GM23338 (cell line): ENCODE results near the gene IQGAP2. TPM values are rescaled to one million over a fixed set of nuclear protein-coding genes. Genes with fewer than 3 reads are reported as not detected.

Source experiments
- ATAC-seq: fragments of 200-7000 bp; cut with Tn5 transposase; 3 replicates; pipeline ENCODE4 v1.9.1; 2020
- DNase-seq: peaks from one replicate; pipeline ENCODE4 v3.0.0-alpha.2; 2015; ENCODE audit warnings: low spot score
- H2AFZ ChIP-seq: fragments of 200-600 bp; sonication (generic); 2 replicates; pipeline ENCODE4 v1.8.0; 2016; ENCODE audit warnings: antibody characterized with exemption, mild to moderate bottlenecking, moderate library complexity
- H3F3A ChIP-seq: fragments of 200-600 bp; sonication (generic); replicated peaks from 2 replicates; pipeline ENCODE4 v1.8.0; 2017; ENCODE audit warnings: antibody characterized with exemption, mixed run types, low read depth
- H3K27ac ChIP-seq: fragments of 200-600 bp; sonication (generic); 2 replicates; pipeline ENCODE4 v1.6.1; 2016; ENCODE audit warnings: low read depth
- H3K27me3 ChIP-seq: fragments of 200-600 bp; sonication (generic); 2 replicates; pipeline ENCODE4 v1.8.0; 2016; ENCODE audit warnings: mild to moderate bottlenecking, mixed run types, moderate library complexity; ENCODE audit not compliant: insufficient read depth
- H3K36me3 ChIP-seq: fragments of 200-600 bp; sonication (generic); 2 replicates; pipeline ENCODE4 v1.8.0; 2016; ENCODE audit warnings: mild to moderate bottlenecking; ENCODE audit not compliant: insufficient read depth
- H3K4me1 ChIP-seq: fragments of 200-600 bp; sonication (generic); 2 replicates; pipeline ENCODE4 v1.8.0; 2016; ENCODE audit warnings: mild to moderate bottlenecking, moderate library complexity; ENCODE audit not compliant: insufficient read depth
- H3K4me2 ChIP-seq: fragments of 200-600 bp; sonication (generic); 2 replicates; pipeline ENCODE4 v1.7.1; 2017; ENCODE audit warnings: mixed run types
- H3K4me3 ChIP-seq: fragments of 200-600 bp; sonication (generic); 2 replicates; pipeline ENCODE4 v1.6.1; 2016; ENCODE audit warnings: mixed run types
- H3K79me2 ChIP-seq: fragments of 200-600 bp; sonication (generic); replicated peaks from 2 replicates; pipeline ENCODE4 v1.8.0; 2017; ENCODE audit warnings: mild to moderate bottlenecking; ENCODE audit not compliant: insufficient read depth
- H3K9me2 ChIP-seq: fragments of 200-600 bp; sonication (generic); 2 replicates; pipeline ENCODE4 v1.8.0; 2017; ENCODE audit not compliant: insufficient read depth
- H4K20me1 ChIP-seq: fragments of 200-600 bp; sonication (generic); replicated peaks from 2 replicates; pipeline ENCODE4 v1.8.0; 2017; ENCODE audit warnings: mild to moderate bottlenecking; ENCODE audit not compliant: insufficient read depth
- H3K27ac Mint-ChIP-seq: 2 replicates; pipeline ENCODE4 v1.8.0; 2020; ENCODE audit warnings: inconsistent platforms, mild to moderate bottlenecking, moderate library complexity, mixed read lengths
- H3K27me3 Mint-ChIP-seq: 3 replicates; pipeline ENCODE4 v1.8.0; 2022; ENCODE audit warnings: low read depth, mild to moderate bottlenecking, moderate library complexity, mixed read lengths, inconsistent platforms; ENCODE audit not compliant: insufficient read depth, poor library complexity
- H3K36me3 Mint-ChIP-seq: 3 replicates; pipeline ENCODE4 v1.8.0; 2021; ENCODE audit warnings: low read depth, mild to moderate bottlenecking, inconsistent platforms, moderate library complexity, mixed read lengths
- H3K4me1 Mint-ChIP-seq: 3 replicates; pipeline ENCODE4 v1.8.0; 2020; ENCODE audit warnings: mild to moderate bottlenecking, inconsistent platforms, mixed read lengths
- H3K4me3 Mint-ChIP-seq: 3 replicates; pipeline ENCODE4 v1.8.0; 2021; ENCODE audit warnings: moderate library complexity, mild to moderate bottlenecking, inconsistent platforms, mixed read lengths
- H3K9me3 Mint-ChIP-seq: 3 replicates; pipeline ENCODE4 v1.8.0; 2020; ENCODE audit warnings: moderate library complexity, mild to moderate bottlenecking, inconsistent platforms, mixed read lengths
- CREB1 ChIP-seq: fragments of 250-450 bp; sonication (Bioruptor Pico); IDR thresholded peaks from 2 replicates; pipeline ENCODE4 v1.5.0; 2020; ENCODE audit warnings: low read depth, mild to moderate bottlenecking, moderate library complexity
- CTCF ChIP-seq, 2 experiments: fragments of 200-600 bp in 1 of 2; sonication (generic) in 1 of 2; conservative IDR thresholded peaks; 2 replicates each; pipeline versions ENCODE4 v1.5.1 to v1.6.1; 2016 to 2017; ENCODE audit warnings: antibody characterized with exemption in 2 of 2, low read depth in 2 of 2, mild to moderate bottlenecking in 2 of 2, moderate library complexity in 1 of 2
- ETS1 ChIP-seq: IDR thresholded peaks from 2 replicates; pipeline ENCODE4 v1.6.1; 2016; ENCODE audit warnings: antibody characterized with exemption
- EZH2 ChIP-seq: fragments of 200-600 bp; sonication (generic); IDR thresholded peaks from one replicate; pipeline ENCODE4 v1.8.0; 2017; ENCODE audit warnings: antibody characterized with exemption, mild to moderate bottlenecking, low read depth; ENCODE audit not compliant: unreplicated experiment
- EZH2phosphoT487 ChIP-seq: fragments of 200-600 bp; sonication (generic); IDR thresholded peaks from one replicate; pipeline ENCODE4 v1.8.1; 2018; ENCODE audit warnings: antibody characterized with exemption; ENCODE audit not compliant: unreplicated experiment
- JUNB ChIP-seq: IDR thresholded peaks from one replicate; pipeline ENCODE4 v1.6.1; 2016; ENCODE audit warnings: antibody characterized with exemption; ENCODE audit not compliant: unreplicated experiment
- NANOG ChIP-seq: IDR thresholded peaks from 2 replicates; pipeline ENCODE4 v1.6.1; 2016; ENCODE audit warnings: antibody characterized with exemption, borderline replicate concordance
- POLR2AphosphoS5 ChIP-seq: IDR thresholded peaks from 2 replicates; pipeline ENCODE4 v1.6.1; 2016; ENCODE audit warnings: antibody characterized with exemption, low read depth
- REST ChIP-seq: IDR thresholded peaks from one replicate; pipeline ENCODE4 v1.6.1; 2018; ENCODE audit warnings: antibody characterized with exemption; ENCODE audit not compliant: unreplicated experiment
- STAT1 ChIP-seq: IDR thresholded peaks from one replicate; pipeline ENCODE4 v1.6.1; 2016; ENCODE audit warnings: antibody characterized with exemption; ENCODE audit not compliant: unreplicated experiment
- ZNF114 ChIP-seq: fragments of 250-450 bp; sonication (Bioruptor Pico); IDR thresholded peaks from 2 replicates; pipeline ENCODE4 v1.5.0; 2020; ENCODE audit warnings: mild to moderate bottlenecking, moderate library complexity
- ZNF331 ChIP-seq: fragments of 250-450 bp; sonication (Bioruptor Pico); IDR thresholded peaks from 2 replicates; pipeline ENCODE4 v1.5.0; 2020; ENCODE audit warnings: low read depth, mild to moderate bottlenecking, moderate library complexity
- ZNF462 ChIP-seq: fragments of 250-450 bp; sonication (Bioruptor Pico); IDR thresholded peaks from 2 replicates; pipeline ENCODE4 v1.5.0; 2020; ENCODE audit warnings: mild to moderate bottlenecking, moderate library complexity
- polyA plus RNA-seq: library from polyadenylated mRNA; unstranded; fragments of >200 nt; fragmentation: Nextera tagmentation; extraction: Ambion mirVana; gene quantifications from 2 replicates; pipeline ENCODE4 v1.2.1, GENCODE V29; 2016
- total RNA-seq: library from RNA; depleted of rRNA; stranded (reverse); fragments of >200 nt; shearing (Covaris generic); gene quantifications from 2 replicates; pipeline ENCODE4 v1.2.3, GENCODE V29; 2014

IQGAP2 gene
- total and polyA plus RNA-seq, 2 experiments from 2014 or later, result 60.0 to 86.5 TPM

GRCh38 chr5:76617675-76618074 is 214.6 kb downstream of the IQGAP2 start:
- Histone ChIP-seq H3K27ac (no peak overlapping the region), H3K36me3 (no peaks in the 10 kb centered on the region), H3F3A (no peaks in the 10 kb centered on the region), H3K27me3 (no peaks in the 10 kb centered on the region), H4K20me1 (no peaks in the 10 kb centered on the region), H3K4me3 (no peak overlapping the region), H3K4me1 (peaks cover 16% of the 10 kb centered on the region; the same call in 1 of the 2 replicates), H3K79me2 (no peaks in the 10 kb centered on the region), H2AFZ (no peak overlapping the region), H3K4me2 (no peak overlapping the region), H3K9me2 (no peaks in the 10 kb centered on the region)
- DNase-seq, result no peak
- Mint-ChIP-seq H3K9me3 (no peaks in the 10 kb centered on the region), H3K27ac (no peak overlapping the region), H3K4me3 (no peak overlapping the region), H3K36me3 (no peaks in the 10 kb centered on the region; the same call in 2 of the 3 replicates), H3K27me3 (no peaks in the 10 kb centered on the region), H3K4me1 (peaks cover 19% of the 10 kb centered on the region; the same call in 2 of the 3 replicates)
- no peak for ATAC-seq
- TF ChIP-seq ETS1, result no peak
- no peak for TF ChIP-seq ZNF462 (CRISPR knock-in tag)
- TF ChIP-seq EZH2, result no peak
- TF ChIP-seq JUNB, result no peak
- TF ChIP-seq POLR2AphosphoS5, result no peak
- TF ChIP-seq CREB1 (CRISPR knock-in tag), result no peak
- TF ChIP-seq ZNF331 (CRISPR knock-in tag), result no peak
- TF ChIP-seq REST, result no peak
- no peak for TF ChIP-seq NANOG
- no peak for TF ChIP-seq STAT1
- TF ChIP-seq CTCF (conservative IDR thresholded peaks at IDR 0.05; ENCODE audit: low read depth in 2 of 2), result no peak
- TF ChIP-seq ZNF114 (CRISPR knock-in tag), result no peak
- TF ChIP-seq EZH2phosphoT487, result no peak
